AG09319 (cell line): Measurements from ENCODE around the gene GNE.

Experiments
- DNase-seq: peaks from one replicate; pipeline ENCODE4 v3.0.0-alpha.2; 2010; ENCODE audit warnings: low read depth; ENCODE audit errors: extremely low read depth
- CTCF ChIP-seq: IDR thresholded peaks from 2 replicates; pipeline ENCODE4 v1.5.1; 2011; ENCODE audit warnings: low read depth, mild to moderate bottlenecking, inconsistent platforms, low read length, moderate library complexity

Gene GNE

DNA sequence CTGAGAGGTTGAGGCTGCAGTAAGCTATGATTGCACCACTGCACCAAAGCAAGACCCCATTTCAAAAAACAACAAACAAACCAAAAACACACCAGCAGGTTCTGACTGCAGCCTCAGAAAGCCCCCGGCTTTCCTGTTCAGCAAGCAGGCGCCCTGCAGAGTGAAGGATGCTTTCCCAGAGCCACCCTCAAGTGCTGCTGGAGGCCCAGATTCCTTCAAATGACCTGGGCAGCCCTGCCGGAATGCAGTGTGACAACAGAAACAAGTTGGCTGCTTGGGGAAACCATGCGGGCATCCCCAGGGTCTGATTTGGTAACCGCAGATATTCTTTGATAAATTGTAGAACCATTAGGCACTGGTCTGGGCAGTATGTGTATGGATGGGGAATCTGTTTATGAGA lies 35.7 kb upstream of the GNE start:
- no peak for DNase-seq
- TF ChIP-seq CTCF = no peak

DNA sequence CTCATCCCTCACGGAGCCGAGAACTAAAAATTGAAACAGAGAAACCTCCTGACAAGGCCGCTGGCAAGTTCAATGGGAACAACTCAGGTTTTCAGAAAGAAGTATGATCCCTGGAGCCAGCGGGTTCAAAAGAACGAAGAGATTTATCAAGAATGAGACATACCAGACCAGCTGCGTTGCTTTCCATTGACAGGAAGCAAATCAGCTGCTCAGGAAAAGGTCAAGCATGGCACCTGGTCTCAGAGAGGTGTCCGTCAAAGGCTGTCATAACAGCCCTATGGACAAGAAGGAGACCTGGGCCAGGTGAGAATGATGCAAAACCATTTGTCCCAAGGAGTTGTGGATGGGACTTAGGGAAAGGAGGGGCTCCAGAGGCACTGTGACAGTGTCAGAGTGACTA lies 34.9 kb upstream of the GNE start:
- no peak for DNase-seq
- no peak for TF ChIP-seq CTCF

GRCh38 chr9:36292641-36293040 lies 34.4 kb upstream of the GNE start:
- no peak for DNase-seq
- TF ChIP-seq CTCF = no peak

DNA sequence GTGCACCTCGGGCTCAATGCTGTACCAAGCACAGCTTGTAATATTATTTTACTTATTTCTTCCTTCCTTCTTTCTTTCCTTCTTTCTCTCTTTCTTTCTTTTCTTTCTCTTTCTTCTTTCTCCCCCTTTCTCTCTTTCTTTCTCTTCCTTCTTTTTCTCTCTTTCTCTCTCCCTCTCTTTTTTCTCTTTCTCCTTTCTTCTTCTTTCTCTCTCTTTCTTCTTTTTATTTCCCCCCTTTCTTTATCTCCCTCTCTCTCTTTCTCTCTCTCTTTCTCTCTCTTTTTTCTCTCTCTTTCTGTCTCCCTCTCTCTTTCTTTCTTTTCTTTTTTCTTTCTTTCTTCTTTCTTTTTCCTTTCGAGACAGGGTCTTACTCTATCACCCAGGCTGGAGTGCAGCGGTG lies 32.7 kb upstream of the GNE start:
- DNase-seq = no peak
- TF ChIP-seq CTCF = no peak

- TF ChIP-seq CTCF = no peak
- DNase-seq = no peak
These were observed 31.7 kb upstream of the GNE start for GRCh38 chr9:36289836-36290435.

DNA sequence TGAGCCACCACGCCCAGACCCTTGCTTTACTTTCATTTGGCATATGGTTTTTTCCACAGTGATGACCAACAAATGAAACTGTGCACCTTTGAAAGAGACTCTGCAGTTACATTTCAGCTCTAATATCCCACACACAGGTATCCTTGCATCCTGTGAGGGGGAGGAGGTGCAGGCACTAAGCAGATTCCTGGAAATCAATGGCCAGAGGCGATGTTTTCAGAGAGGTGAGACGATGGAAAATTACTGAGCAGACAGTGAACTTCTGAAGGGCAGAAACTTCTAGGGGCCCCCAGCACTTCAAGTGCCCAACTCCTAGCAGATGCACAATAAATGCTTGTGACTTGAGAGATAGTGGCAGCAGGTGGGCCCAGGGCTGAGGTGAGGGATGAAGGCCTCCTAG lies 29.8 kb upstream of the GNE start:
- DNase-seq = no peak
- TF ChIP-seq CTCF = no peak

GRCh38 chr9:36286388-36286787 lies 28.1 kb upstream of the GNE start:
- no peak for DNase-seq
- TF ChIP-seq CTCF = no peak
